Epithelial cell of proximal tubule (primary cell): ENCODE measurements around the gene PTPRT. TPM values are rescaled to one million over a fixed set of nuclear protein-coding genes. Genes with fewer than 3 reads are reported as not detected.

Experiments used
- DNase-seq: peaks from one replicate; pipeline ENCODE4 v3.0.0-alpha.2; 2011; ENCODE audit warnings: low read depth
- H3K4me3 ChIP-seq: 2 replicates; pipeline ENCODE4 v1.5.1; 2011; ENCODE audit warnings: low read depth, mild to moderate bottlenecking, low read length
- CTCF ChIP-seq: conservative IDR thresholded peaks from 2 replicates; pipeline ENCODE4 v1.5.1; 2012; ENCODE audit warnings: low read depth, mild to moderate bottlenecking, low read length
- total RNA-seq: library from RNA; depleted of rRNA; stranded (reverse); fragments of >200 nt; gene quantifications from 2 replicates; pipeline ENCODE4 v1.2.3, GENCODE V29; 2015

Gene PTPRT
- total RNA-seq, 1 donor from 2014 or later, result not detected

GRCh38 chr20:43017241-43018030 is 172.3 kb downstream of the PTPRT start:
- H3K4me3 ChIP-seq, result no peak overlapping the region
- DNase-seq, result no peak
- no peak for TF ChIP-seq CTCF

- H3K4me3 ChIP-seq, result no peak overlapping the region
- TF ChIP-seq CTCF, result no peak
- no peak for DNase-seq
These were observed 173.4 kb downstream of the PTPRT start for GRCh38 chr20:43016257-43016656.

- no peak overlapping the region for H3K4me3 ChIP-seq
- no peak for TF ChIP-seq CTCF
- DNase-seq, result no peak
These were observed 174.1 kb downstream of the PTPRT start for GRCh38 chr20:43015566-43015965.

GRCh38 chr20:43014206-43014605 is 175.5 kb downstream of the PTPRT start:
- no peak overlapping the region for H3K4me3 ChIP-seq
- no peak for DNase-seq
- TF ChIP-seq CTCF, result no peak

- H3K4me3 ChIP-seq, result no peak overlapping the region
- DNase-seq, result no peak
- TF ChIP-seq CTCF, result no peak
These were observed 178.2 kb downstream of the PTPRT start for GRCh38 chr20:43011491-43011890.

- DNase-seq, result no peak
- no peak for TF ChIP-seq CTCF
- no peak overlapping the region for H3K4me3 ChIP-seq
These were observed 180.2 kb downstream of the PTPRT start for GRCh38 chr20:43009532-43009931.

GRCh38 chr20:43007525-43007924 is 182.2 kb downstream of the PTPRT start:
- TF ChIP-seq CTCF, result no peak
- H3K4me3 ChIP-seq, result no peak overlapping the region
- DNase-seq, result no peak
